GM10266 (cell line): ENCODE results near the gene PHTF2.

Experiments used
- DNase-seq: peaks from one replicate; pipeline ENCODE4 v3.0.0; 2012; ENCODE audit errors: extremely low spot score
- CTCF ChIP-seq: IDR thresholded peaks from 2 replicates; pipeline ENCODE4 v1.5.1; 2012; ENCODE audit warnings: mild to moderate bottlenecking, low read depth; ENCODE audit not compliant: control insufficient read depth, insufficient read depth; ENCODE audit errors: missing control alignments

PHTF2 gene

DNA sequence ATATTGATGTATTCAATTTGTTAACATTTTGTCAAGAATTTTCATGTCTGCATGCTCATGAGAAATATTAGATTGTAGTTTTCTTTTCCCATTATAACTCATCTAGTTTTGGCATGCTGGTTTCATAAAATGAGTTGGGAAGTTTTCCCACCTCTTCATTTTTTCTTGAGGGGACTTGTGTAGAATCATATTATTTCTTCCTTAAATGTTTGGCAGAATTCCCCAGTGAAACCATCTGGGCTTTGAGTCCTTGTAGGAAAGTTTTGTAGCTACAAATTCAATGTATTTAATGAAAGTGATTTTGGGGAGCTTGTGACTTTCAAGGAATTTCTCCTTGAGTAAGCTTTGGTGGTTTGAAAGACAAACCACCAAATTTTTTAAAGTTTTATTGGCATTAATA is 173.2 kb downstream of the PHTF2 start:
- TF ChIP-seq CTCF: no peak

DNA sequence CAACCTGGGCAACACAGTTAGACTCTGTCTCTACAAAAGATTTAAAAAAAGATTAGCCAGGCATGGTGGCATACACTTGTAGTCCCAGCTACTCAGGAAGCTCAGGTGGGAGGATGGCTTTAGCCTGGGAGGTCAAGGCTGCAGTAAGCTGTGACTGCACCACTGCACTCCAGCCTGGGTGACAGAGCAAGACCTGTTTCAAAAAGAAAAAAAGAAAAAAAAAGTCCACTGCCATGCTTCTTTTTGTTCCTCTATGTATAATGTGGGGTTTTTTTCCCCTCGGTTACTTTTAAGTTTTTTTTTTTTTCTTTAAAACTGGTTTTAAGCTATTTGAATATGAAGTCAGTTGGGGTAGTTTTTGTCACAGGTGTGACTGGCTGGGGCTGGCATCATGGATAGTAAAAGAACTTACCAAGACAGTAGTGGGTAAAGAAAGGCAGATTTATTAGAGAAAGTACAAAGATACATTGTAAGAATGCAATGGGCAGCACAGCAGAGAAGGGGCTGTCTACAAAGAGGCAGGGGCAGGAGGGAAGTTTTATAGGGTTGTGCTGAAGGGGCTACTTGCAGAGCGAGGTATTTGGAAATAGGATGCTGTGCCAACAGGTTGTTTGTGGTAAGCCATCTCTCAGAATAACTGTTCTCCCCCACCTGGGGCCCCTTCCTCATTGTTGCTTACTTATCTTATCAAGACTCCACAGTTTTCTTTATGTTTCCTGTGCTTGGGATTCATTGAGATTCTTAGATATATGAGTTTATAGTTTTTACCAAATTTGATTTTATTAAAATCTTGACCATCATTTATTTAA is 177.3 kb downstream of the PHTF2 start:
- TF ChIP-seq CTCF: no peak
- DNase-seq: no peak

More for the DNA sequence above, 173.2 kb downstream of the PHTF2 start:
- no peak for DNase-seq

DNA sequence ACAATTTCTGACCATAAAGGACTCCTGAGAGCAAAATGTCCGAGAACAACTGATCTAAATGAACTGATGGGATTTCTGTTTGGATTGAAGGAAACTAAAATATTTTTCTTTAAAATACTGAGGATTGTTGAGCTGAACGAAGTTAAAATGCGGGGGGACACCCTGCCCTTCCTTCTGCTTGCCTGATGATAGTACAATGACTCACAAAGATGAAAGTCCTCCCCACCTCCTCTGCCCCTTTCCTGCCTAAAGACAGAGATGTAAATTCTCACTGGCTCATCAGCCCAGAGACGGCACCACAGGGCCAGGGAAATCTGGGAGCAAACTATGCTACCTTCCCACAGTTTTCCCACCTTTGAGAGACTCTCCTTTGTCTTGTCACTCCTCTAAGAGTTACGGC is 180.6 kb downstream of the PHTF2 start:
- DNase-seq: no peak
- TF ChIP-seq CTCF: no peak

DNA sequence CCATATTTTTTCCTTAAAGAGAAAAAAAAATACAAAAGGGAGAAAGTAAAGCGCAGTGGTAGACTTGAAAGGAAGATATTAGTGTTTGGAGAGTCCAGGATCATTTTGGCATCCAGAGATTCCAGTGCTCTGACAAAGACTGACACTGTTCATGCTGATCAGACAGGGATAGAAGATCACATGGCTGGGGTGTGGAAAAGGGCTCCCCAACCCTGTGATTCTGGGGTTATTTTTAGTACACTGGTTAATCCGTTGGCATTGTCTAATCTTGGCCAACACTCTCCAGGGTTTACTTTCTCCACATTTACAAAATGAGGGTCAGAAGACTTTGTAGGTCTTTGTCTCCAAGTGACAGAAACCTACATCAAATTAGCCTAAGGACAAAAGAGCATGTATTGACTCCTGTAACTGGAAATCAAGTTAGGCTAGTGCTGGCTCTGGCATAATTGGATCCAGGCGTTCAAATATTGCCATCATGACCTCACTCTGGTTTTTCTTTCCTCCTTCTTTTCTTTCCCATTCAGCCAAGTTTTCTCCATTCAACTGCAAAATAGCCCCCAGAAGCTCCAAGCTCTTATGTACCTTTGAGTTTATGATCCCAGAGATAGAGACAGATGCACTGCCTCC is 181.6 kb downstream of the PHTF2 start:
- DNase-seq: no peak
- no peak for TF ChIP-seq CTCF

DNA sequence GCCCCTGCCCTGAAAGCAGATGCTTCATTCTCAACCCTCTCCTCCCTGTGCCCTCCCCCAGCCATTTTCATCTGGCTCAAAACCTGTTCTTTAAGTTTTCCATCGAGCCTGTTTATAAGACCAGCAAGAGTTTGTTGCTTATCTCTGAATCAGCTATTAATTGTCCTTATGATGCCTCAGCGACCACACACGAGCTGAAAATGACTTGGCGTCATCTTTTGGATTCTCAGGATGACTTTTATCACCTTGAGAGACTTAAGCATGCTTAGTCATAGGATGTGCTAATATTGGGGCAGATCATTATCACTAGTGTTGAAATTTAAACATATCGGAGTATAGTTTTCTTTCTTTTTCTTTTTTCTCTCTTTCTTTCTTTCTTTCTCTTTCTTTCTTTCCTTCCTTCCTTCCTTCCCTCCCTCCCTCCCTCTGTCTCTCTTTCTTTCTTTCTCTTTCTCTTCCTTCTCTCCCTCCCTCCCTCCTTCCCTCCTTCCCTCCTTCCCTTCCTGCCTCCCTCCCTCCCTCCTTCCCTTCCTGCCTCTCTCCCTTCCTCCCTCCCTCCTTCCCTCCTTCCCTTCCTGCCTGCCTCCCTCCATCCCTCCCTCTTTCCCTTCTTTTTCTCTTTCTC is 184.5 kb downstream of the PHTF2 start:
- no peak for TF ChIP-seq CTCF
- DNase-seq: no peak

DNA sequence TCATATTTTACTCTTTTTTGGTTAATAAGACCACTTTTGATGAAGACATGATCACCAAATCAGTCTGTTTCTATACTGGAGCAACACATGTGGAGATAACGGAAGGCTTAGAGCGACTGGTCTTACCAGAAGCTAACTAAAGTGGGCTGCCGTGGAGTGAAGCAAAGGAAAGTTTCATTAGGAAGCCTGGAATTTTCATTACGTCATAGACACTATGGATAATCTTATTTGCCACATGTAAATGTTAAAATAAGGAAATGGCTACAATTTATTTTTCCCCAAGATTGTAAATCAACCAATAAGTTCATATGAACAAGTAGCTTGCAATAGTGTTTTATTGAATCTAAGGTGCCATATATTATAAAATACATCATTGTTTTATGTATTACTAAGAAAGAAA is 185.4 kb downstream of the PHTF2 start:
- no peak for DNase-seq
- no peak for TF ChIP-seq CTCF
